CD4-positive, alpha-beta memory T cell (primary cell): ENCODE data around the gene NUTM2D. TPM values are rescaled to one million over a fixed set of nuclear protein-coding genes. Genes with fewer than 3 reads are reported as not detected.
"Not testable (repeated sequence)": the region's sequence is repeated elsewhere in the genome, so short reads cannot be mapped to it uniquely, and the experiment has no call there.

ENCODE experiments used
- CTCF ChIA-PET: fragments of 350-600 bp; sonication (Branson Sonifier 250); formaldehyde crosslinking; loops from one replicate; lab custom pipeline; 2021; ENCODE audit warnings: inconsistent platforms; ENCODE audit not compliant: partially characterized antibody; lab: Charles Lee
- POLR2A ChIA-PET: fragments of 350-600 bp; sonication (Branson Sonifier 250); formaldehyde crosslinking; loops from one replicate; lab custom pipeline; 2021; ENCODE audit not compliant: partially characterized antibody; lab: Charles Lee
- DNase-seq, 5 donors: peaks; one replicate each; pipeline versions ENCODE4 v3.0.0 to v3.0.0-alpha.2; 2020 to 2022; ENCODE audit warnings: mixed read lengths in 1 of 5
- H3K27ac ChIP-seq: one replicate; pipeline ENCODE4 v1.7.0; 2013; ENCODE audit warnings: low read depth, low read length
- H3K27me3 ChIP-seq: 2 replicates; pipeline ENCODE4 v1.7.0; 2013; ENCODE audit warnings: mild to moderate bottlenecking, low read length, moderate library complexity; ENCODE audit not compliant: insufficient read depth
- H3K36me3 ChIP-seq: 2 replicates; pipeline ENCODE4 v1.7.0; 2013; ENCODE audit warnings: mild to moderate bottlenecking, low read length, moderate library complexity; ENCODE audit not compliant: insufficient read depth
- H3K4me1 ChIP-seq: 2 replicates; pipeline ENCODE4 v1.7.0; 2013; ENCODE audit warnings: mild to moderate bottlenecking, low read length, moderate library complexity; ENCODE audit not compliant: insufficient read depth
- H3K4me3 ChIP-seq, 2 donors: one replicate each; pipeline ENCODE4 v1.7.0; 2013; ENCODE audit warnings: low read length in 2 of 2, mild to moderate bottlenecking in 1 of 2
- H3K9me3 ChIP-seq, 2 donors: one replicate each; pipeline ENCODE4 v1.7.0; 2013; ENCODE audit warnings: low read length in 2 of 2, control low read depth in 1 of 2; ENCODE audit not compliant: control insufficient read depth in 1 of 2
- H3K27ac Mint-ChIP-seq, 7 donors: one replicate each; pipeline ENCODE4 v1.8.0; 2020 to 2021; ENCODE audit warnings: mixed read lengths in 7 of 7, mild to moderate bottlenecking in 6 of 7, inconsistent platforms in 3 of 7, moderate library complexity in 3 of 7
- H3K27me3 Mint-ChIP-seq, 2 donors: one replicate each; pipeline ENCODE4 v1.8.0; 2020 to 2021; ENCODE audit warnings: mixed read lengths in 2 of 2
- H3K36me3 Mint-ChIP-seq, 2 donors: one replicate each; pipeline ENCODE4 v1.8.0; 2020 to 2021; ENCODE audit warnings: mixed read lengths in 2 of 2, inconsistent platforms in 1 of 2, mild to moderate bottlenecking in 1 of 2
- H3K4me1 Mint-ChIP-seq, 4 donors: one replicate each; pipeline ENCODE4 v1.8.0; 2020 to 2021; ENCODE audit warnings: mixed read lengths in 4 of 4, mild to moderate bottlenecking in 1 of 4
- H3K4me3 Mint-ChIP-seq, 8 donors: one replicate each; pipeline ENCODE4 v1.8.0; 2020 to 2021; ENCODE audit warnings: mixed read lengths in 8 of 8, mild to moderate bottlenecking in 7 of 8, moderate library complexity in 6 of 8, inconsistent platforms in 3 of 8
- H3K9me3 Mint-ChIP-seq, 8 donors: one replicate each; pipeline ENCODE4 v1.8.0; 2020 to 2021; ENCODE audit warnings: mixed read lengths in 8 of 8, mild to moderate bottlenecking in 5 of 8, inconsistent platforms in 3 of 8, moderate library complexity in 1 of 8
- intact Hi-C: fragments of 100-400 bp; cut with micrococcal nuclease; formaldehyde crosslinking; loops from one replicate; pipeline ENCODE4 v1.15.1; 2023
- polyA plus RNA-seq, 2 donors: library from polyadenylated mRNA; unstranded; fragments of 300-500 nt; fragmentation: Illumina TruSeq; gene quantifications; one replicate each; pipeline ENCODE4 v1.2.3, GENCODE V29; 2021
- total RNA-seq, 2 experiments: library from RNA; stranded (reverse); gene quantifications; one replicate each; pipeline ENCODE4 v1.2.3, GENCODE V29; 2021

The NUTM2D gene
- total and polyA plus RNA-seq, 4 experiments from 2014 or later, result 0.39 to 4.9 (median 4.7) TPM; not detected in 1

- H3K27me3 ChIP-seq, CTCF ChIA-PET, H3K4me3 ChIP-seq, H3K27ac Mint-ChIP-seq, H3K27me3 Mint-ChIP-seq, H3K9me3 Mint-ChIP-seq, H3K4me1 ChIP-seq, POLR2A ChIA-PET, H3K4me3 Mint-ChIP-seq, H3K9me3 ChIP-seq, intact Hi-C loops, H3K4me1 Mint-ChIP-seq, H3K36me3 Mint-ChIP-seq, H3K36me3 ChIP-seq, DNase-seq, H3K27ac ChIP-seq: not testable (repeated sequence)
Observed at GRCh38 chr10:87324559-87324958, 33.0 kb upstream of the NUTM2D start.

- H3K4me1 Mint-ChIP-seq, H3K27me3 ChIP-seq, H3K36me3 Mint-ChIP-seq, DNase-seq, H3K4me3 Mint-ChIP-seq, intact Hi-C loops, H3K27me3 Mint-ChIP-seq, H3K9me3 ChIP-seq, H3K36me3 ChIP-seq, H3K4me1 ChIP-seq, CTCF ChIA-PET, POLR2A ChIA-PET, H3K9me3 Mint-ChIP-seq, H3K4me3 ChIP-seq, H3K27ac ChIP-seq, H3K27ac Mint-ChIP-seq: not testable (repeated sequence)
Observed at GRCh38 chr10:87327958-87328357, 29.6 kb upstream of the NUTM2D start.

DNA sequence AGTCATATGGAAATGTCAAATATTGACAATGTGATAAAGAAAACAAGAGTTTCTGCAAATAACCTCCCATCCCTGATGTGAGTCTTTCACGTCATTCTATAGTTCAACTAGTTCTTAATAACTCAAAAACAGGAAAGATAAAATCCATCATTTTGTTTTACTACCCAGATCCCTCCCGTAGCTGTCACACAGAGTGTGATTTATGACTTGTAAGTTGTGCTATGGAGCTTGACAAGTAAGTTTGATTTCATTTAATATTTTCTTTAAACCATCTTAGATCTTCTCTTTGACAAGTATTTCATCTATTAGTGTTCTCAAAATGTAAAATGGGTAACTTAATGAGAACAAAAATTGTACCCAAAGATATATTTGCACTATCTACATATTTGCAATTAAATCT is 28.4 kb upstream of the NUTM2D start:
- H3K27ac Mint-ChIP-seq, H3K4me3 Mint-ChIP-seq, H3K9me3 ChIP-seq, CTCF ChIA-PET, H3K9me3 Mint-ChIP-seq, H3K27ac ChIP-seq, H3K27me3 ChIP-seq, H3K4me1 Mint-ChIP-seq, H3K36me3 ChIP-seq, DNase-seq, POLR2A ChIA-PET, H3K36me3 Mint-ChIP-seq, intact Hi-C loops, H3K27me3 Mint-ChIP-seq, H3K4me1 ChIP-seq, H3K4me3 ChIP-seq: not testable (repeated sequence)

DNA sequence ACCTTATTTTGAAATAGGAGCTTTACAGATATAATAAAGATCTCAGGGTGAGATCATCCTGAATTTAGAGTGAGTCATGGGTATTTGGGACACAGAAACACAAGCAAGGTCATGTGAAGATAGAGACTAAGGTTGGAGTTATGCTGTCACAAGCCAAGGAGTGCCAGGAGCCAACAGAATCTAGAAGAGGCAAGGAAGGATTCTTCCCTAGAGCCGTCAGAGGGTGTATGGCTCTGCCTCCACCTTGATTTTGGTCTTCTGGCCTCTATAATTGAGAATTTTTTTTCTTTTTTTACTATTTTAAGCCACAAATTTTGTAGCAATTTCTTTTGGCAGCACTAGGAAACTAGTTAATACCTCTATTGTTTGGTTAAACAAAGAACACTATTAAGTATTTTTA is 24.9 kb upstream of the NUTM2D start:
- H3K9me3 Mint-ChIP-seq, H3K27me3 Mint-ChIP-seq, H3K4me3 Mint-ChIP-seq, POLR2A ChIA-PET, H3K4me3 ChIP-seq, H3K27ac ChIP-seq, CTCF ChIA-PET, H3K4me1 ChIP-seq, intact Hi-C loops, DNase-seq, H3K27me3 ChIP-seq, H3K36me3 Mint-ChIP-seq, H3K9me3 ChIP-seq, H3K4me1 Mint-ChIP-seq, H3K36me3 ChIP-seq: not testable (repeated sequence)
- peak overlapping the region in 1 of 7 donors; percentile 41 for H3K27ac Mint-ChIP-seq

DNA sequence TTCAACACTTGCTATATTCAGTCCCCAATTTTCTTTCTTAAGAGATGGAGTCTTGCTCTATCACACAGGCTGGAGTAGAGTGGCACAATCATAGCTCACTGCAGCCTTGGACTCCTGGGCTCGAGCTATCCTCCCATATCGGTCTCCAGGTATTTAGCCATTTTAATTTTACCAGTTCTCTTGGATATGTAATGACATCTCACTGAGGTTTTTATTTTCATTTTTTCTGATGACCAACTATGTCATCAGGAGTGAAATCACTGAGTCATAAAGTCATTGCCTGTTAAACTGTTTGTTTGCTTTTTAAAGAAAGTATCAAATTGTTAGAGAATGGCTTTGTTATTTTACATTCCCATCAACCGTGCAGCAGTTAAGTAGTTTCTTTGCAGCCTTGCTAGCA is 17.1 kb upstream of the NUTM2D start:
- POLR2A ChIA-PET, H3K27me3 Mint-ChIP-seq, H3K9me3 Mint-ChIP-seq, H3K36me3 Mint-ChIP-seq, H3K36me3 ChIP-seq, H3K9me3 ChIP-seq, H3K27ac ChIP-seq, intact Hi-C loops, H3K27me3 ChIP-seq, H3K4me3 ChIP-seq, CTCF ChIA-PET, DNase-seq, H3K4me1 ChIP-seq: not testable (repeated sequence)
- Mint-ChIP-seq H3K4me3 (peak overlapping the region in 6 of 8 donors; percentile 13 to 61 (median 42)), H3K4me1 (peaks cover 14 to 25% (median 17%) of the 10 kb centered on the region in 4 donors), H3K27ac (peak overlapping the region in 2 of 7 donors; percentile 30 to 50)

DNA sequence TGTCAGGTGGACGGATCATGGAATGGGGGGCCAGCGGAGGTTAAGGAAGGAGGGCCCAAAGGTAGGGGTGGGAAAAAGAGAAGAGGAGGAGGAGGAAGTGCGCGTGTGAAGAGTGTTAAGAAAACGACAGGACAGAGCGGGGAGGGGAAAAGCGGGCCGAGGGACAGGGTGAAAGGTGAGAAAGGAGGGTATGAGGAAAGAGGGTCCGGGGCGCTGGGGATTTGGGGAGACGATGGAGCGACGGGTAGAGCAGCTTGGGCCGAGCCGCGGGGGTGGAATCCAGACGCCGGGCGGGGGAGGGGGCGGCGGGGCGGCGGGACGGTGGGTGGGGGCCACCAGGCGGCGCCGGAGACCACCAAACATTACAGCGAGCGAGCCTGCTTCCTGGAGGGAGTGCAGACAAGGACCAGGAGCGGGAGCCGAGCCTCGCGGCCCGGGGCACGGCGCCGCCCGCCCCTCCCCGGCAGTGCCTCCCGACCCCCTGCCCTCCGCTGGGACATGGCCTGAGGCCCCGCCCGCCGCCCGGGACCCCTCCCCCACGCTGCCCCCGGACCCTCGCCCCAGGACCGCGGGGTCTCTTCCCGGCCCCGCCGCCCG is 15.9 kb upstream of the NUTM2D start:
- H3K9me3 Mint-ChIP-seq, POLR2A ChIA-PET, intact Hi-C loops: not testable (repeated sequence)

DNA sequence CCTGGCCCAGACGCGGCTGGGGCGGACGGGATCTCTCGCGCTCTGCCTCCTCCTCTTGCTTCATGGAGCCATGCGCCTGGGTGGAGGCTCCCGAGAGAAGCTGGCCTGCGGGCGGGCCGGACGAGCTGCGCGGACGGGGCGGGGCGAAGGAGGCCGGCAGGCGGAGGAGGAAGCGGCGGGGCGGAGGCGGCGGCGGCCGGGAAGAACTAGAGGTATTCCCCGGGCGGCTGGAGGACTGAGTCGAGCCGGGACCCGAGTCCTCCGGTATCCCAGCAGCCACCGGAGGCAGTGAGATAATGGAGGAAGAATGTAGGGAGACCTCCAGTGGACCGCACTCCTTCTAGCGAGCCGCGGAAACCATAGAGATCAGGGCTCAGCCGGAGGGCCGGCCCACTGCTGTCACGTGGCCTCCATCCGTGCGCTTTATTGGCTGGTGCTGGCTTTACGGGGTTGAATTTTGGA is 15.3 kb upstream of the NUTM2D start:
- Histone ChIP-seq H3K27ac (peak overlapping the region; percentile 66), H3K4me3 (peak overlapping the region in 1 of 2 donors; percentile 35)
- peak; percentile 80 to 87 (median 86) for DNase-seq
- Mint-ChIP-seq H3K4me1 (peaks cover 14 to 25% (median 17%) of the 10 kb centered on the region in 4 donors), H3K27ac (peak overlapping the region; percentile 73 to 98 (median 92)), H3K4me3 (peak overlapping the region; percentile 84 to 97 (median 92))
- H3K36me3 ChIP-seq, H3K27me3 Mint-ChIP-seq, H3K9me3 ChIP-seq, intact Hi-C loops, POLR2A ChIA-PET, H3K27me3 ChIP-seq, H3K4me1 ChIP-seq, H3K36me3 Mint-ChIP-seq, H3K9me3 Mint-ChIP-seq, CTCF ChIA-PET: not testable (repeated sequence)

More for the DNA sequence above, 15.9 kb upstream of the NUTM2D start:
- Mint-ChIP-seq H3K4me3 (peak overlapping the region; percentile 81 to 93 (median 88)), H3K27ac (peak overlapping the region in 2 of 7 donors; percentile 64 to 87), H3K4me1 (peaks cover 14 to 25% (median 17%) of the 10 kb centered on the region in 4 donors)
- Histone ChIP-seq H3K27ac (peak overlapping the region; percentile 66), H3K4me3 (peak overlapping the region in 1 of 2 donors; percentile 35)
- H3K36me3 ChIP-seq, H3K36me3 Mint-ChIP-seq, H3K9me3 ChIP-seq, H3K4me1 ChIP-seq, H3K27me3 Mint-ChIP-seq, H3K27me3 ChIP-seq, CTCF ChIA-PET: not testable (repeated sequence)
- DNase-seq, result peak in 1 of 5 donors; percentile 35
